Pons (tissue), 1 donor: ENCODE data around the gene NRXN3.

Experiments
- DNase-seq: peaks from one replicate; pipeline ENCODE4 v3.0.0-alpha.2; 2016; ENCODE audit warnings: low spot score

The NRXN3 gene

DNA sequence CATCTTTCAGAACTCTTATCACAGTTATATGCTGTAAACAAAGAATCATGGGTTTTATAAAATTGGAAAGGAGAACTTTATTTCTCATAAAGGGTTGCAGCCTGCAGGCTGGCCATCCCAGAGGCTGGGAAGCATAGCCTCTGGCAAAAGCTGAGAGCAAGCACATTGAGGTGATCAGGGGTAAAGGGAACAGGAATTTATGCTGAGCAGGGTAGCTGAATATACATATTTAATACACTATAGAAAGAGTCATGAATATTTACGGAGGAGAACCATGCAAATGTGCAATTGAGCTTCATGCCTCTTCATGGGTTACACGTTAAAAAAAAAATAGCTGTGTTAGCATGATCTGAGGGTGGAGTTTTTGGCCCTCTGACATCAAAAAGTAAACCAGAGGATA is 653.3 kb downstream of the NRXN3 start:
- no peak for DNase-seq

DNA sequence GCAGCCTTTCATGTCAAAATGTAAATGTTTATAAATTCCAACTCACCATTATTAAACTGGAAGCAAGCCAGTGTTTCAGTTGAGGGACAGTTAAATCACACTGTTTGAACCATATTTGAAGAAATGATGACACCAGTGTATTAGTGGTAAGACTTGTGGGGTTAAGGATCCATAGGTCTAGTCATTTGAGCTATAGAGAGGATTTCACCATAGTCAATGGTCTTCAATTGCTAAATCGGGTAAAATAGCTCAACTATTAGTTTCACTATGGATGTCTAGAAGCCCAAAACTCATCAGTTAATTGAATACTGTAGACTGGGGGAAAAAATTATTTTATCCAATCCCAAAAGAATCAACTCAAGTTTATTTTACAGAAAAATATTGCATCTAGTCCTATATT is 659.1 kb downstream of the NRXN3 start:
- no peak for DNase-seq

DNA sequence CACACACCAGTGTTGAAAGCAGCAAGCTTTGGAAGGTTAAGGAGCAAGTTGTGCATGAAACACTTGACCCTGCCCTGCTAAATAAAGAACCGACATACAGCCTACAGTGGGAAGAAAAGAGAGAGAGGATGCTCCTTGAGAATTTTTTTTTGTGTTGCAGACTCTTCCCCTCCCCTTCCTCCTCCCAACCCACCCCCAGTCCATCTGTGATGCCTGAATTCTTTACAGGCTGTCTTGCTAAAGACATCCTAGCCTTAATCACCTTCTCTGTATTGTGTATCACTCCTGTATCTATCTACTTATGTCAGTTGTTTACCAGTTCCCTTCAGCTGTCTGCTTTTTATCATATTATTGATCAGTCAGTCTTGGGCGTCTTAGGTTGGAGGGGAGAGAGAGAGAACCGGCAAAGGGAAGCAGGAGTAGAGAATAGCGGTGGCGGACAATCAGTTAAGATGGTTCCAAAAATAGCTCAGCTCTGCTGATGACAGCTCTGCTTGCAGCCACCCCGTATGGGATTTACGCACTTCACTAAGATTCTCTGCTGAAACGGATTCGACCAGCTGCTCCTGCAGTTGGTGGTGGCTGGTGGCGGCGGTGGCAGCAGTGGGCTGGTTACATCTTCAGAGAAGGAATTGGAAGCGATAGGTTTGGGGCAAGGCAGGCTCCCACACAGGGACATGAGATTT is 664.7 kb downstream of the NRXN3 start:
- no peak for DNase-seq

DNA sequence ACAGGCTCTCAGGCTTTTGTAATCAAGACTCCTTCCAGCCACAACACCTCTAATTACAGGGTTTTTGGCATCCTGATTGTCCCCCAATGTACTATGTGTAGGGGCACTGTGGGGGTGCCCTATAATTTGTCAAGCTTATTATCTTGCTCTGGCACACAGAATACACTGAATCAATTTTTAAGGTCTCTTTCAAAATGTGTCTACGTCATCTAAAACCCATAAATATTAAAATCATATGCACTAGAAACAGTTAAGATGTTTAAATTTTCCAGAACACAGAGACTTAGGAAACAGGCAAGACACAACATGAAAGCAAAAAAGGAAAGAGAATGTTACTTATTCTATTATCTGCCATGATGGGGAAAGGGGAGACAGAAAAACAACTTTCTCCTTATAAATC is 665.7 kb downstream of the NRXN3 start:
- DNase-seq, result no peak

DNA sequence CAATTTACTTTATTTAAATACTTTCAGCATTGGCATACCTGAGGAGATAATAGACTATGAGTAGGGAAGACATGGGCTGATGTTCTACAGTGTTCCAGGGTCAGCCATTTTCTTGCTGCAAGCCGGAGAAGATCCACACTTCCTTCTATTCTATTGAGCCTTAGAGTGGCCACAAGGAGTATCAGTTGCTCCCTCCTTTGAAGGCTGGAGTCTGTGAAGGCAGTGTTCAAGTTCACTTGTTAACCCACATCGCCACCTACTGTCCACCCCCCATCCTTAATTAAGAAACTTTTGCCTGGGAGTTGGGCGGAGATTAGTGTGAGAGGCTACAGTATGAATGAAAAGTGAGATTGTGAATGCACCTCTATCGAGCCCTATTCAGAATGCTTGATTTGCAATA is 666.6 kb downstream of the NRXN3 start:
- DNase-seq, result peak; percentile 80

DNA sequence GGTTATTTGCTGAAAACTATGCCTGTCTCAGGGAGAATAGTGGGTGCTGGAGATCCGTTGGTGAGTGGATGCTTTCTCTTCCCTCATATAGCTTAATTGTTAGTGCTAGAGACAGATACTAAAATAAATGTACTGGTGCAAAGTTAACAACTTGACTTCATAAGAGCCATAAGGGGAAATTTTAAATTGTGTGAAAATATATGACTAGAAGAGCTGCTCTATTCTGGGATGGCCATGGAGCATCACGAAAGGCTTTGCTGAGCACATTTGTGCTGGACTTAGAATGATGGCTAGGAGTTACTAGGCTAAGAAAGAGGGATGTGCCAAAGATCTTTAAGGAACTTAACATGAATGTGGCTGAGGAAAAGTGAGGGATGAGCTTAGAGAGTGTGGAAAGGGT is 668.8 kb downstream of the NRXN3 start:
- no peak for DNase-seq

DNA sequence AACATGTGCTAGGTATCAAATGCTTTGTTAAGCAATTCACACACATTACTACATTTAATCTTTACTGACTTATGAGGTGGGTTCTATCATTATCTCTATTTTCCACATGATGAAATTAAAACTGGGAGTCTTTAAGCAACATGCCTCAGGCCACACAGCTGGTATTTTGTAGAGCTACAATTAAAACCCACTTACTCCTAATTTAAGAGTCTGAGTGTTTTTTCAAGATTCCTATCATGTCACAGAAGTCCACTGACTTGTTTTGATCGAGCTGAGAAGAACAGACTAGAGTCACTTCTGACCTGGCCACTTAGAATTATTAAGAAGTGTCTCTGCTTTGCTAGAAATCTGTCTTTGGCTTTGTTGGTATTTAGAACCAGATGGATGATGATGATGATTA is 670.7 kb downstream of the NRXN3 start:
- DNase-seq, result no peak

DNA sequence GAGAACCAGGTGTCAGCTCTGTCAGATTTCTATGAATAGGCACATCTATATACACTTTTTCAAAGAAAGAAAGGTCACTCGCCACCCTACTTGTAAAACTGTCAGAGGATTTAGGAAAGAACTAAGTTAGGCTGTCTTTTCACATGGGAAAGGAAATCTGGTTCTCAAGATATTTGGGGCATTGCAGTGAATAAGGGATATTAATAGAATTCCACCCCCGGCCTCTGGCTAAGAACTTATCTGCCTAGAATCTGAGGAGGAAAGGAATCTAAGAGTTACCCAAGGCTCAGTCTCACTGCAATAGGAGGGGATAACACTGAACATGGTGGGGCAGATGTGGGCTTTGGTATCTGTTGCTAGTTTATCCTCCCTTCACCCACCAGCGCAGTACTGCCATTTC is 677.6 kb downstream of the NRXN3 start:
- no peak for DNase-seq

DNA sequence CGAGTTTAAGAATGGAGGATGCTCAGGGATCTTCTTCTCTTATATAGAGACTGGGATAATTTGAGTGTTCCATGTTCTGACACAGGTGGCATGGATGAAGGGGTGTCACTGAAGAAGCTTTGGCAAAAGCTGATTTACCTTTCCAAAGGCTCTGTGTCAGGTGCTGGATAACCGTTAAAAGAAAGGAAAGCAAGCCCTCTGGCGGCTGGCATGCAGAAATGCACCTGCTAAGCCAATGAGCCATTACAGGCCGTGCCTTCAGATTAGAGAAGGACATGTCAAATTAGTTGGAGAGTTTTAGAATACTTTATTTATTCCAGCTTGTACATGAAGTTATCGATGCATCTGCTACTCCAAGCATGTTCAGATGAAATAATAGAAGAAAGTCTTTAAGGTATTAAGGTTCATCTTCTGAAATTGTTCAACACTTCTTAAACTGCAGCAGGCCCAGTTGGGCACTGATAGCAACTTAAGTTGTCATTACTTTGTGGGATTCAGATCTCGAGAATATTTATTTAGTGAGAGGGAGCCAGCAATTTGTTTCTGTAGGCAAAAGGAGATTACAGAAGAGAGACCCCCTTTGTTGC is 678.2 kb downstream of the NRXN3 start:
- peak; percentile 49 for DNase-seq

DNA sequence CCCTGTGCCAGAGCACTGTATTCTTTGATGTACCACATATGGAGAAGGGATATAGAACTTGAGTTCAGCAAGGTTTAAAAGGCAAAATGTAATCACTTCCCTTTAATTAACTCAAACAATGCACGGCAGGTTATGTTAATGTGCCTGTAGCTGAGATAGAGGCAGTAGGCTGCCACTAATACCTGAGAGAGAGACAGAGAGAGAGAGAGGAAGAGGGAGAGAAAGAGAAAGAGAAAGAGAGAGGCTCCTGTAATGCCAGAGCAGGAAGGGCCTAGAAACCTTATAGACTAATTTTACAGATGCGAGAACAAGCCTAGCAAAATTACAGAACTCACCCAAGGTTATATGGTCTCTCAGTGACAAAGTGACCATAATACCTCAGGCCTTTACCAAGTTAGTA is 679.8 kb downstream of the NRXN3 start:
- DNase-seq, result no peak

DNA sequence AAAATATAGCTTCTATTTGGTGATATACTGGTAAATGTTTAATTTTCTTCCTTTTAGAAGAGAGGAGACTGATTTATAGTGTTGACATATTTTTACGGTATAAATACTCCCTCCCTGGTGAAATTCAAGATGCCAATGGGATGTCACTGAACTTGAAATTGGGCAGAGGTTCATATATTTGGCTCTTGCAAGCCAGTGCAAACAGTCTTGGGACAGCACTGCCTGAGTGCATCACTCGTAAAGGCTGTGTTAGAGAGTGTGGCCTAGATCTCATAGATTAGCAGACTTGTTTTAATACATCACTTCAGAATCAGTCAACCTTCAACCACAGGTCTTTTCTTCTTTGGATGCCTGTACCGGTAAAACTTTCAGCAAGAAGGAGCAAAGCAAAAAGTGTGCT is 681.0 kb downstream of the NRXN3 start:
- DNase-seq, result no peak

DNA sequence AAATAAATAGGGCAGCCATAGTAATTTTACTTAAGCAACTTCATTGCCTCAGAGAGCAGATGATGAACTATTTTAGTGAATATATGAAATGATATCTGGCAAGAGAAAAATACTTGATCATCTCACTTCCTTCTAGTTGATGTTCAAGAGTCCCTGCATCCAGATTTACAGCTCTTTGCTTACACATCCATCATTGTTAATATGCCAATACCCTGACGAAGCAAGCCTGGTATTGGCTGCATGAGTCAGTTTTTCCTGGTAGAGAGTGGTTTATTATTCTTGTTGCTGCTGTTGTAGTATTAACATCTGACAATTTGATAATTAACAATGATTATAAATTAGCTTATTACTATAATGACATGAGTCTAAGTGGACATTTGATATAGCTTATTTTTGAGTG is 681.9 kb downstream of the NRXN3 start:
- DNase-seq, result no peak

DNA sequence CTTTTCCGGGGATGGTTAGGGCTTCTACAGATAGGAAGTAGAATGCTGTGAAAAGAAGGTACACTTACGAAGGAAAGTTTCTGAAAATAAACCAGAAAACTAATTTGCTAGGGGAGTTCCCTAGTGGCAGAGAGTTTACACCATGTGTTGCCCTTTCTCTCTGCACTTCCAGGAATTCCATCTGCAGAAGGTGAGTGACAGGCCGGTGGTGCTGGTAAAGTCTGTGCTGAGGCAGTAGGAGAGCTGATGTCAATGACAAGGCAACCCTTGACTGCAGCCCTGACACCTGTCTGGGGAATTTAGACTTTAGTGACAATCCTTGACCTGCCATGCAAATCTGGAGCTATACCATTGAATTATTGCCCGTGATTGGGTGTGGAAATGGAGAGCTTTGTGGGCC is 687.8 kb downstream of the NRXN3 start:
- DNase-seq, result no peak

DNA sequence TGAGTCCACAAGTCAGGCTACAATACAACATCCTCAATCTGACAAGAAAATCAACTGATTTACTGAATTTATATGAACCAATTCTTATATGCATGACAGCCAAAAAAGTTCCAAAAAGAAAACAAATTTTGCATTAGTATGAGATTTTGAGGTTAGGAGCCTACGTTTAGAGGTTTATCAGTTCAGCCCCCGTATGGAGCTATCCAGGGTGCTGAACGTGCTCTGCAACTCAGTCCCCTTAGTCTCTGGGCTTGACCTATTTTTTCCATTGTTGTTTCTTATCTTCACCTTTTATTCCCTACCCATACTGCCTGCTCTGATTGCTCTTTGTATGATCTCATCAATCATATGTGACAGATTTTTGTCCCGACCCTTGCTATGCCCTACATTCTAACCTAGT is 693.0 kb downstream of the NRXN3 start:
- DNase-seq, result no peak

DNA sequence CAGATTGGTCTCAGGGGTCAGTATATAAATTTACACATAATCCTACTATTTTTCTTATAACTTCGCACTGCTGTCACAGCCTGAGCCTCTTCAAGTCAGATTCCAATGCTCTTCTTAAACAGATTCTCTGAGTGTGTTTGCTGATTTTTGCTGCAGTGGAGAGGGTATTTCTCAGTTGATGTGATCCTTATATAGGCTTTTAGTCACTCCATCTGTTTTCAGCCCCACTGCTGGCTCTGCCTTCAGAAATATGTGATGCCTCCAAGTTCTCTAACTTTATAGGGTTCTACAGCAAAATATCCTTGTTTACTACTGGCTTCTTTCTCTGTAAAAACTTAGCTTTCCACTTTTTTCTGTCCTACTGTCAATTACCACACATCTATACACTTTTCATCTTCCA is 702.7 kb downstream of the NRXN3 start:
- no peak for DNase-seq

DNA sequence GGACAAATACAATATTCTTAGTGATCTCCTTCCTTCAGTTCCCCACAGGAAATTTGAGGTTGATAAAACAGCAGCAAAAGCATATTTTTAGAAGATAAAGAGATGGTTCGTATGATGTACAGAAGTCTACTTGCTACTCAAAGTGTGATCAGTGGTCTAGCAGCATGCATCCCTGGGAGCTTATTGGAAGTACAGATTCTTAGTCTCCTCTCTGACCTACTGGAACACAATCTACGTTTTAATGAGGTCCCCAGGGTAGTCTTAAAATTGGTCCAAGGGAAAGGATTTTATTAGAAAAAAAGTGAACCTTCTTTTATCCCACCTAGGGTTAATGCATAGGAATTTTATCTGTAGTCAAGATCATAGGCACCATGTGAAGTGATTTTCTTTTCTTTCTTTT is 703.4 kb downstream of the NRXN3 start:
- no peak for DNase-seq

DNA sequence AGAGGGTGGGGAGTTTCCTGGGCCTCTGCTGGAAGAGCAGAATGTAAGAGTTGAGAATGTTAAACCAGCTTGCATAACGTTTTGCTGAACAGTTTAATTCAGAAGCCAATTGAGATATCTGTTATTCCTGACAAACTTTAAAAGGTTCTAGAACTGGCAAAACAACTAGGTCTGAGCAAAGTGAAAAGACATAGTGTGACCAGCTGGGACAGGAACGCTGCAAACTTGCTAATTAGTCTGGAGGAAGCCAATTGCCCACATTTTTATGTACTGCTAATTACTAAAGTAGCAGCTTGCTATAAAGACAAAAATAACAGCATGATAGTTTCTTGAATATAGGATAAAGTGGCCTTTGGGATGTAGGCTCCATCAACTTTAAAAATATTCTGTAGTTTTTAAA is 704.9 kb downstream of the NRXN3 start:
- DNase-seq, result no peak

DNA sequence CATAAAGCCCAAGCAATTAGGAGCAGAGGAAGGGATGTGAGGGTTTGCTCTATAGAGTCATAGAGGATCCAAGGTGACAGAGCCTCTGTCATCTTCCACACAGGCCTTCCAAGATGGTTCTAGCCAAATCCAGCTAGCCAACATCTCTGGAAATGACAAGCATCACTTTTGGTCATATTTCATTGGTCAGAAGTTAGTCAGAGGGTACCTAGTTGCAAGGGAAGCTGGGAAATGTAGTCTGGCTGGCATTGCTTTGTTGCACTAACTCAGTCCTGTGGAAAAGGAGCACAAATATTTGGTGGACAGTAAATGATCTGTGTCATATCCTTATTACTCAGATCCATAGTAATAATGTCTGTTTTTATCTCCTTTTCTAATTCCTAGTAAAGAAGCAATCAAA is 715.7 kb downstream of the NRXN3 start:
- DNase-seq, result no peak

DNA sequence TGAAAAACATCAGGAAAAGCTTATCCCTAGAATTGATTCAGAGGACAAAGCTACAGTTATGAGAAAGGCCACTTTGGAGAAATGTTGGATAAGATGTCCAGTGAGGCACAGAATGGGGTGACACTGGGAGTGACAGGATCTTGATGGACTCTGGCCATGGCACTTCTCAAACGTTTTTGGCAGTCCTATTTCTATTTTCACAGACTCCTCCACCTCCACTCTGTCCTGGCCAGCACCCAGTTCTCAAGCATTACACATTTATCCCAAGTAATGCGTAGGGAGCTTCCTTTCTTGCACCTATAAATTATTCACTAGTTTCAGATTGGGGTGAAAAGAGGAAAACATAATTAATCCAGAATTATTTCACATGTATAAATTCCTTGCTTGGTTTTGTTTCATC is 727.3 kb downstream of the NRXN3 start:
- DNase-seq, result no peak

DNA sequence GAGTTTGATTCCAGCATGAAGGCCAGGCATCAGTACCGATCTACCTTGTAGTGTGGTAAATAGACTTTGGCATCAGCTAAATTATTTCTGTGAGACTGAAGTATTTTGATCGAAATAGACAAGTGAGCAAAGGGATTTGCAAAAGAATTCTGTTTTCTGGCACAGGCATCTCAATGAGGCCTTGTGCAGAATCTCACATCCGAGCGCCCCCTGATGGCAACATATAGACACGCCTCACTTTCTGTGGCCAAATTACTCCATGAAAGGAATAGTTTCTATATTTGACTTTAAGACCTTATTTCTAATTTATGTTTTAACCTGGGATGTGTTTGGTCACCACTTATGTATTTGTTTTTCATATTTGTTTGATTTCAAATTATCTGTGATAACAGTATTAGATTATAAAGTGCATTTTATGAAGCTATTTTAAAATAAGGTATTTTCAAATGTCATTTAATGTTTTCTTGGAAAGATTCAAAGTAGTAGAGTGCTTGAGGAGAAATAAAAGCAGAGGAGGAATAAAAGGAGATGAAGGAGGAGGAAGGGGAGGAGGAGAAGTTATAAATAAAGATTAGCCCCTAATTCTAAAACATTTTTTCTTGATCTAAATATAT is 731.9 kb downstream of the NRXN3 start:
- DNase-seq, result peak; percentile 79

DNA sequence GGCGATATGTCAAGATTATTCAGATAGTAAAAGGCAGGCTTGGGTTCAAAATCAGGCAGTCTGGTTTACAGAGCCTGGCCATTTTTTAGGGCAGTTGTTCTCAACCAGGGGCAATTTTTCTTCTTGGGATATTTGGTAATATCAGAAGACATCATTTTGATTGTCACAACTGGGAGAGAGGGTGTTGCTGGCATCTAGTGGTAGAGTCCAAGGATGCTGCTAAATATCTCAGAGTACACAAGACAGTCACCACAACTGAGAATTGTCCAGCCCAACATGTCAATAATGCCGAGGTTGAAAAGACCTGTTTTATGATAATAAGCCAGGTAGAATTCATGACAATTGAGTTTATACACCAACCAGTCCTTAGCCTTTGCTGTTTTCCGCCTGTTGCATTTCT is 733.9 kb downstream of the NRXN3 start:
- no peak for DNase-seq

DNA sequence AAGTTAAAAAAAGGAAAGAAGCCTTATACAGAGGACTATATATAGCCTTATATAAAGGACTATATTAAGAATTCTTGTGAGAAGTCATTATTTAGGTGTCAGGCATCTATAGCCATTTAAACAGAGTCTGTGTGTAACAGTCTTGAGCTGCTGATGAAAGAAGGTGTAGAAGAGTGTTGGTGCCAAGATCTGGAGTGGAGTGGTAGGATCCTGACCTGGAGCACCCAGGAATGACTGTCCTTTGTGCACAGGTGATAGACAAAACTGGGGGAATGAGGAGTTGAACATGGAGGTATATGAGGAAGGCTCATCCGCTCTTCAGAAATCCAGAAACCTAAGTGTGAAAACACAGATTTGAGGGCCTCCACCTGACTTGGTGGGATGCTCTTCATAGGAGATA is 747.3 kb downstream of the NRXN3 start:
- DNase-seq, result no peak

DNA sequence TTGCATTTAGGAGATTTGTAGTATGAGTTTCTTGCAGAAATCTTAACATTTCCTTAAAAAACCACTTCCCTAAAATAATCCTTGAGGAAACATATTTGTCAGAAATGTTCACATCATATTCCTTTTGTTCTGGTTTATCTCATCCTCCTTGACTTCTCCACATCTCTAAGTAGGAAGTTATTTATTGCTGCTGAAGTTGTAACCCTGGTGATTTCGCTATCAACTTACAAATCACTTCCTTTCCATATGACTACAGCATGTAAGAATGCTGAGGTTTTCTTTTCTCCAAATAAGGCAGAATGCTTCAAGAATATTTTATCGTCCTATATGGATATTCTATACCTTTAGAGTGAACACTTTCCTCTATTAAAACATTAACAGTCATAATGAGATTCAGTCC is 751.7 kb downstream of the NRXN3 start:
- DNase-seq, result no peak

DNA sequence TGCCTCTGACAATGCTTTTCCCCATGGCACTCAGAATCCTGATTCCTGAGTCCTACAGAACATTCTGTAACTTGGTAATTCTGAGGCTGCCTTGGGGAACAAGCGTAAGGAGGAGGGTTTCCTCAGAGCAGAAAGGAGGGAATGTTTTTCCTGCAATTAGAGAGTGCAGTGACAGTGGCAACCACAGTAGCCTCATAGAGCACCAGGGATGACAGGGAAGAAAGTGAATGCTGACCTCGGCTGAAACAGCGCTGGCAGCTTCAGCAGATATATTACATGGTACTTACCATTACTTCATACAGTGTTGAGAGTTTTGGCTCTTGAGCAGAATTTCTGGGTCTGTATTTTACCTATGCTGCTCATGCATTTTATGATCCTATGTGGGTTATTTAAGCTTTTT is 757.1 kb downstream of the NRXN3 start:
- no peak for DNase-seq
